Measurements from ENCODE around the gene MYO18A.
"Not testable (repeated sequence)": the region's sequence is repeated elsewhere in the genome, so short reads cannot be mapped to it uniquely, and the experiment has no call there.

Gene MYO18A, protein sequence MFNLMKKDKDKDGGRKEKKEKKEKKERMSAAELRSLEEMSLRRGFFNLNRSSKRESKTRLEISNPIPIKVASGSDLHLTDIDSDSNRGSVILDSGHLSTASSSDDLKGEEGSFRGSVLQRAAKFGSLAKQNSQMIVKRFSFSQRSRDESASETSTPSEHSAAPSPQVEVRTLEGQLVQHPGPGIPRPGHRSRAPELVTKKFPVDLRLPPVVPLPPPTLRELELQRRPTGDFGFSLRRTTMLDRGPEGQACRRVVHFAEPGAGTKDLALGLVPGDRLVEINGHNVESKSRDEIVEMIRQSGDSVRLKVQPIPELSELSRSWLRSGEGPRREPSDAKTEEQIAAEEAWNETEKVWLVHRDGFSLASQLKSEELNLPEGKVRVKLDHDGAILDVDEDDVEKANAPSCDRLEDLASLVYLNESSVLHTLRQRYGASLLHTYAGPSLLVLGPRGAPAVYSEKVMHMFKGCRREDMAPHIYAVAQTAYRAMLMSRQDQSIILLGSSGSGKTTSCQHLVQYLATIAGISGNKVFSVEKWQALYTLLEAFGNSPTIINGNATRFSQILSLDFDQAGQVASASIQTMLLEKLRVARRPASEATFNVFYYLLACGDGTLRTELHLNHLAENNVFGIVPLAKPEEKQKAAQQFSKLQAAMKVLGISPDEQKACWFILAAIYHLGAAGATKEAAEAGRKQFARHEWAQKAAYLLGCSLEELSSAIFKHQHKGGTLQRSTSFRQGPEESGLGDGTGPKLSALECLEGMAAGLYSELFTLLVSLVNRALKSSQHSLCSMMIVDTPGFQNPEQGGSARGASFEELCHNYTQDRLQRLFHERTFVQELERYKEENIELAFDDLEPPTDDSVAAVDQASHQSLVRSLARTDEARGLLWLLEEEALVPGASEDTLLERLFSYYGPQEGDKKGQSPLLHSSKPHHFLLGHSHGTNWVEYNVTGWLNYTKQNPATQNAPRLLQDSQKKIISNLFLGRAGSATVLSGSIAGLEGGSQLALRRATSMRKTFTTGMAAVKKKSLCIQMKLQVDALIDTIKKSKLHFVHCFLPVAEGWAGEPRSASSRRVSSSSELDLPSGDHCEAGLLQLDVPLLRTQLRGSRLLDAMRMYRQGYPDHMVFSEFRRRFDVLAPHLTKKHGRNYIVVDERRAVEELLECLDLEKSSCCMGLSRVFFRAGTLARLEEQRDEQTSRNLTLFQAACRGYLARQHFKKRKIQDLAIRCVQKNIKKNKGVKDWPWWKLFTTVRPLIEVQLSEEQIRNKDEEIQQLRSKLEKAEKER (N-terminal part only)

DNA sequence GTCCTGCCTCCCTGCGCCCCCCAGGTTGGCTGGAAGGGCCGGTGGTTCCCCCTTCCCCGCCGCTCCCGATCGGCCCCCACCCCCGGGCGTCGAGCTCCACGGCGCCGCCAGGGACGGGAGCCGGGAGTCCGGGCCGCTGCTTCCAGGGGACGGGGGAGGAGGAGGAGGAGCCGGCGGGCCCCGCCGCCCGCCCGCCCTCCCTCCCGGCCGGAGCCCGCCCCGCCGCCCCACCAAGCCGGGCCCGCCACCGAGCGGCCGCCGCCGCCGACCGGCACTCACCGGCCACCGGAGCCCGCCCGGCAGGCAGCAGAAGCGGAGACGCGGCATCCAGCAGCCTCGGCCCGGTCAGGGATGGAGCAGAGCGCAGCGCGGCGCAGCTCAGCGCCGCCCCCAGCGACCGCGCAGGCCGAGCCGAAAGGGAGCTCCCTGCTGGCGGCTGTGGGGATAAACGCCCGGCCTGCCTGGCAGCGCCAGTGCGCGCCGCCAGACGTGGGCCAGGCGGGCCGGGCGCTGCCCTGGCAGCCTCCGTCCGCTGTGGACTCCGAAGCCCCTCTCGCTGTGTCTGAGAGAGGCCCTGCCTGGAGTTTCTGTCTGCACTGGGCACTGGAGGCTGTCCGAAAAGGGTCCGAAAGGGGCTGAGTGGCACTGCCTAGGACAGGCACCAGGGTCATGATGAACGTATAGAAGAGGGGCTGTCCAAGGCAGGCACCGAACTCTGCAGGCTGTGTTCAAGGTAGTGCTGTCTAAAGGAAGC is at the start of gene MYO18A:
TSS of gene MYO18A (minus strand) at position 365 of the 754 bp plus-strand sequence. CDS start 13,458 bp downstream, outside the sequence.
- no peak for DNase-seq

GRCh38 chr17:29225396-29225795 is 45.2 kb upstream of the MYO18A start:
- DNase-seq, result no peak

DNA sequence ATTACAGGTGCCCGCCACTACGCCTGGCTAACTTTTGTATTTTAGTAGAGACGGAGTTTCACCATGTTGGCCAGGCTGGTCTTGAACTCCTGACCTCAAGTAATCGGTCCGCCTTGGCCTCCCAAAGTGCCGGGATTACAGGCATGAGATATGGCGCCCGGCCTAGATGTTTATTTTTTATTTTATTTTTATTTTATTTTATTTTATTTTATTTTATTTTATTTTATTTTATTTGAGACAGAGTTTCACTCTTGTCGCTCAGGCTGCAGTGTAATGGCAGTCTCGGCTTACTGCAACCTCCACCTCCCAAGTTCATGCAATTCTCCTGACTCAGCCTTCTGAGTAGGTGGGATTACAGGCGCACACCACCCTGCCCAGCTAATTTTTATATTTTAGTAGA is 41.1 kb upstream of the MYO18A start:
- DNase-seq, result not testable (repeated sequence)

- DNase-seq, result no peak
Measured at GRCh38 chr17:29219378-29220047, 39.3 kb upstream of the MYO18A start.

- no peak for DNase-seq
Measured at GRCh38 chr17:29216856-29217255, 36.7 kb upstream of the MYO18A start.

DNA sequence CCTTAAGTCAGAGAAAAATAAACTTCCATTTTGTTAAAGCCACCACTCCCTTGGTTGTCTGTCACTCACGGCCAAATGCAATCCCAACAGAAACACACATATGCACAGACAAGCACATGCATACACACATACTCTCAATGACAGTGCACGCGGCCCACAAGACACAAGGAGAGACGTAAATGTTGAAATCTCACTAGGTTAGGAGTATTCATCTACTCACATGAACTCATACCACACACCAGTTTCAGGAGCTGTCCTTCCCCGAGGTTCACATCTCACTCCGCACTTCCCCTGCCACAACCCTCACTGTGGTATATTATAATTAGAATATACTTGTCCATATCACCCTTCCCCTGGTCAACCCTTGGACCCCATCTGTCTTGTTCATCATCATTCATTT is 36.0 kb upstream of the MYO18A start:
- no peak for DNase-seq

GRCh38 chr17:29215717-29216116 is 35.5 kb upstream of the MYO18A start:
- DNase-seq, result no peak

DNA sequence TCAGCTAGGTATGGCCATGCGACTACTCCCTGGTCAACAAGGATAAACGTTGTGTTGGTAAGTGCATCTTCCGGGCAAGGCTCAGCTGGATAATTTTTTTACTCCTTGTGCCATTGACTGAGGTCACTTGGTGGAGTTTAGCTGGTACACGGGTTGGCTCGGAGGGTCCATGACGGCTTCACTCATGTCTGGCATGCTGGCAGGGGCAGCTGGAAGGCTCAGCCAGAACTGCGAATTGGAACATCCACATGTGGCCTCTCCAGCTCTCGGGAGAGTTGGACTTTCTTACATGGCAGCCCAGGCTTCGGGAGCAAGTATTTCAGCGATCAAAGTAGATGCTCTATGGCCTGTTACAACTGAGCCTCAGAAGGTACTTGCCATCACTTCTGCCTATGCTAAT is 35.0 kb upstream of the MYO18A start:
- DNase-seq, result no peak

- DNase-seq, result no peak
Measured at GRCh38 chr17:29214215-29215146, 34.3 kb upstream of the MYO18A start.

GRCh38 chr17:29212681-29213121 is 32.5 kb upstream of the MYO18A start:
- DNase-seq, result no peak

- no peak for DNase-seq
Measured at GRCh38 chr17:29212094-29212631, 32.0 kb upstream of the MYO18A start.

- DNase-seq, result no peak
Measured at GRCh38 chr17:29210879-29211278, 30.7 kb upstream of the MYO18A start.

- no peak for DNase-seq
Measured at GRCh38 chr17:29209073-29209472, 28.9 kb upstream of the MYO18A start.

GRCh38 chr17:29207975-29208374 is 27.8 kb upstream of the MYO18A start:
- no peak for DNase-seq

DNA sequence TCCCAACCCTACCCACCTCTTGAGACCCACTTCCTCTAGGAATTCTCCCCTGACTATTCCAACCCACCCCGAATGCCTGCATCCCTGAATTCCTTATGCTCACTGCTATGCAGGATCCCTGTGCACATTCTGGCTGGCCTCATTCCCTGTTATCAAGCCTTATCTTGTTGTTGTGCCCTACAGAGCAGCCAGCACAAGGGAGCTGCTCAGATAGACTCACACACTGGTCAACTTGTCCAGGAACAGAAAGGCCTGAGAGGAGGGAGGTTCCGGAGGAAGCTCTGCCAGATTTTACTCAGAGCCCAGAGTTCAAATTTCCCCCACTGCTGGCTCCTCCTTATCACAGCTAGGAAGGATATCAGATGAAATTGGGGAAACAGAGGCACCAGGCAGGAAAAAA is 24.8 kb upstream of the MYO18A start:
- DNase-seq, result no peak

DNA sequence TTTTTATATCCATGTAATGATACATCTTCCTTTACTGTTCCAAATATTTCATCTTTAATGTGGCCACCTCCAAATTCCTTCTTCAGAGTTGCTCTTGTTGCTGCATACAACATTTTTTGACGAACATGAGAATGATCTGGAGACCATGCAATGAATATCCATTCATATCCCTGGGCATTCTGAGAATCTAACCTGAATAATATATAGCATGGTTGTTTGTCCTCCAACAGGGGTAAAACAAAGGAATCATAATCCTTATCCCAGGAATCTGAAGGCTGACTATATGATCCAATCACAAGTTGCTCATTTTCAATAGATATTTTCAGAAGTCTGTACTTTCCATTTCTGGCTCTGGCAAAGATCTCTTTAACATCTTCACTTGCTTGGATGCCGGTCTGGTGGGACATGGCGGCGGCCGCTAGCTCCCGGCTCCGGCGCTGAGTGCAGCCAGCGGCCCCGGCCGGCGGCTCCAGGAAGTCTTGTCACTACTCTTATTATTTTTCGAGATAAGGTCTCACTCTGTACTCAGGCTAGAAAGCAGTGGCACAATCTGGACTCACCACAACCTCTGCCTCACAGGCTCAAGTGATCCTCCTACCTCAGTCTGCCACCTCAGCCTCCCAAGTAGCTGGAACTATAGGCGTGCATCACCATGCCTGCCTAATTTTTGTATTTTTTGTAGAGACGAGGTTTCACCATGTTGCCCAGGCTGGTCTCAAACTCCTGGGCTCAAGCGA is 24.0 kb upstream of the MYO18A start:
- not testable (repeated sequence) for DNase-seq

GRCh38 chr17:29197516-29198272 is 17.5 kb upstream of the MYO18A start:
- no peak for DNase-seq

GRCh38 chr17:29196769-29197515 is 16.7 kb upstream of the MYO18A start:
- no peak for DNase-seq
